ENCODE results near the gene CAB39.
"Not testable (repeated sequence)": the region's sequence is repeated elsewhere in the genome, so short reads cannot be mapped to it uniquely, and the experiment has no call there.

The CAB39 gene

DNA sequence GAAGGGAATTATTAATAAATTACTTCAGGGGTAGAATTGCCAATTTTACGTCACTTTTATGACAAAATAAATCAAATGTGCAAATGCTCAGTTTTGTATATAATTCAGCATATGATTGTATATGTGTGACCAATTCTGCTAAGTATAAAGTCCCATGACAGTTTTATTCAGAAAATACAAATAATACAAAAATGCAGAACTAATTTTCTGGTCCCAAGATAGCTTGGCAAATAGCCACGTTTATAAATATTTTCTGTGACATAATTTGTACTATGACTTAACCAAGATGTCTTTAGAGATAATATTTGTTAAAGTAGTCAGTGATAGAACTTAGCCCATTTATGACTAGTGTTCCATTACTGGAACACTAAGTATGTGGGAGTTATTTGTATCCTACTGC, 24.2 kb upstream of the CAB39 start:
- peak; percentile 42 for DNase-seq (ENCODE audit: low read depth, low spot score)
- no peaks in the 10 kb centered on the region for H3K36me3 ChIP-seq (ENCODE audit: insufficient read depth, low read length)
- H3K27ac ChIP-seq = peak overlapping the region; percentile 53; the same call in 1 of the 2 replicates
- H3K4me3 ChIP-seq = no peak overlapping the region
- no peak for TF ChIP-seq EZH2 (IDR thresholded peaks at IDR 0.05)
- no peak for TF ChIP-seq FOXP2 (optimal IDR thresholded peaks at IDR 0.05; ENCODE audit: control extremely low read depth, extremely low read length, insufficient read depth)
- TF ChIP-seq POLR2AphosphoS5 (IDR thresholded peaks at IDR 0.05; ENCODE audit: borderline replicate concordance, low read depth, low read length) = no peak
- H3K9ac ChIP-seq (ENCODE audit: insufficient read length) = no peak overlapping the region
- no peaks in the 10 kb centered on the region for H3K9me3 ChIP-seq (ENCODE audit: low read depth, low read length)

GRCh38 chr2:230690439-230690838, 22.2 kb upstream of the CAB39 start:
- no peak for DNase-seq (ENCODE audit: low read depth, low spot score)
- H3K9ac ChIP-seq (ENCODE audit: insufficient read length) = no peak overlapping the region
- no peak for TF ChIP-seq FOXP2 (optimal IDR thresholded peaks at IDR 0.05; ENCODE audit: control extremely low read depth, extremely low read length, insufficient read depth)
- no peak for TF ChIP-seq EZH2 (IDR thresholded peaks at IDR 0.05)
- TF ChIP-seq POLR2AphosphoS5 (IDR thresholded peaks at IDR 0.05; ENCODE audit: borderline replicate concordance, low read depth, low read length) = no peak
- H3K4me3 ChIP-seq = no peak overlapping the region
- H3K36me3 ChIP-seq (ENCODE audit: insufficient read depth, low read length) = no peaks in the 10 kb centered on the region
- no peak overlapping the region for H3K27ac ChIP-seq
- H3K9me3 ChIP-seq (ENCODE audit: low read depth, low read length) = no peaks in the 10 kb centered on the region

DNA sequence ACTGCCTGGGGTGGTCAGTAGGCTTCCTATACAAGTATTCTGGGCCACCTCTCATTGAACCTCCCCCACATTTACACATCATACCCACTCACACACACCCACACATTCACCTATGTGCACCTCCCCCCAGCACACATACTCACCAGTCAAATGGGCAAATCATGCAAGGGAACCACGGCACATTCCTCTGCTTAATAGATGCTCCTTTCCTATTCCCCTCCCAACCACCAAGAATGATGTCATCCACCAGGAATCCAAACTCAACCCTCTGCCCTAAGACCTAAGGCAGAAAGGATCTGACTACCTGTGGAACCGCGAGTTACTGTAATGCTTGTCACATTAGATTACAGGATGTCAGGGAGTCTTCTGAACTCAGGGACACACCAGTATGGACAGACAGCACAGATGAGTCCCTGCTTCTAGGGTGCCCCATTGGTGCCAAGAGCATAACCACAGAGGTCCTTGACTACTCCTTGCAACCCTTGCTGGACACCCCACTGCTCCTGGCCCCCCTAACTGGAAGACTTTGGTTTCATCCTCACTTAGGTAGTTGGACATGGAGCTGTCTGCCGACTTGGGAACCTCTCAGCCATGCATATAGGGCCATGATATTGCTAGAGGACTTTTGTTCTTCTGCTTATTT, 21.5 kb upstream of the CAB39 start:
- no peaks in the 10 kb centered on the region for H3K9me3 ChIP-seq (ENCODE audit: low read depth, low read length)
- no peak for TF ChIP-seq EZH2 (IDR thresholded peaks at IDR 0.05)
- TF ChIP-seq FOXP2 (optimal IDR thresholded peaks at IDR 0.05; ENCODE audit: control extremely low read depth, extremely low read length, insufficient read depth) = no peak
- no peak for TF ChIP-seq POLR2AphosphoS5 (IDR thresholded peaks at IDR 0.05; ENCODE audit: borderline replicate concordance, low read depth, low read length)
- H3K4me3 ChIP-seq = no peak overlapping the region
- no peak for DNase-seq (ENCODE audit: low read depth, low spot score)
- H3K36me3 ChIP-seq (ENCODE audit: insufficient read depth, low read length) = no peaks in the 10 kb centered on the region
- no peak overlapping the region for H3K9ac ChIP-seq (ENCODE audit: insufficient read length)
- no peak overlapping the region for H3K27ac ChIP-seq

DNA sequence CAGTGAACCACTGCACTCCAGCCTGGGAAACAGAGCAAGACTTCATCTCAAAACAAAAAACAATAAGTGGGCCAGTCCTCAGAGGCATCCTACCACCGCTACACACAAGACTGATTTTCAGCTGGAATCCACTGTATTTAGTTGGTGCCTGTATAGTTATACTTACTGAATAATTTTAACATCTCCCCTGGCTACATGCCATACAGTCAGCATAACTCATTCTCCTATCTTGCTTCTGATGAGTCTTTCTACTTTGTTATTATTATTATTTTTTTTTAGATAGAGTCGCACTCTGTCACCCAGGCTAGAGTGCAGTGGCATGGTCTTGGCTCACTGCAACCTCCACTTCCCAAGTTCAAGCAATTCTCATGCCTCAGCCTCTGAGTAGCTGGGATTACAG, 19.9 kb upstream of the CAB39 start:
- no peak overlapping the region for H3K4me3 ChIP-seq
- no peaks in the 10 kb centered on the region for H3K36me3 ChIP-seq (ENCODE audit: insufficient read depth, low read length)
- no peak for DNase-seq (ENCODE audit: low read depth, low spot score)
- H3K9ac ChIP-seq (ENCODE audit: insufficient read length) = no peak overlapping the region
- no peaks in the 10 kb centered on the region for H3K9me3 ChIP-seq (ENCODE audit: low read depth, low read length)
- H3K27ac ChIP-seq = no peak overlapping the region
- TF ChIP-seq EZH2 (IDR thresholded peaks at IDR 0.05) (no peak), POLR2AphosphoS5 (IDR thresholded peaks at IDR 0.05; ENCODE audit: borderline replicate concordance, low read depth, low read length) (no peak), FOXP2 (optimal IDR thresholded peaks at IDR 0.05; ENCODE audit: control extremely low read depth, extremely low read length, insufficient read depth) (no peak)

GRCh38 chr2:230693411-230693810, 19.2 kb upstream of the CAB39 start:
- DNase-seq (ENCODE audit: low read depth, low spot score) = no peak
- no peak overlapping the region for H3K9ac ChIP-seq (ENCODE audit: insufficient read length)
- TF ChIP-seq EZH2 (IDR thresholded peaks at IDR 0.05) = no peak
- no peak for TF ChIP-seq POLR2AphosphoS5 (IDR thresholded peaks at IDR 0.05; ENCODE audit: borderline replicate concordance, low read depth, low read length)
- TF ChIP-seq FOXP2 (optimal IDR thresholded peaks at IDR 0.05; ENCODE audit: control extremely low read depth, extremely low read length, insufficient read depth) = no peak
- no peak overlapping the region for H3K4me3 ChIP-seq
- no peaks in the 10 kb centered on the region for H3K36me3 ChIP-seq (ENCODE audit: insufficient read depth, low read length)
- H3K27ac ChIP-seq = no peak overlapping the region
- no peaks in the 10 kb centered on the region for H3K9me3 ChIP-seq (ENCODE audit: low read depth, low read length)

DNA sequence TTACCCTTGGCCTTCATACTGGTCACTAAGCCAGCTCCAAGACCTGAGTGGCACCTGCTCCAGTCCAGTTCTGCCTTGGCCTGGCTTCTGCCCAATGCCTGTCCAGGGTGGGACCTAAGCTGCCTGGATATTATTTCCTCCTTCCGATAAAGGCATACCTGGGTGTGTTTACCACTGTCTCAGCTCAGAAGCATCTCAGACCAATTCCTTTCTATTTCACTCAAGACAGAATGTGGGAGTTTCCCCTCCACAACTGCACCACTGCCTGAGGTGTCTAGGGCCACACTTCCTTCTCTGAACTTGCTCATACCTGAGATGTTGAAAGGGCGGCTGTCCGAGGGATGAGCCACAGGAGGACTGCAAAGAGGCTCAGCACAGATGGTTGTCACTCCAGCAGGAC, 18.4 kb upstream of the CAB39 start:
- no peak overlapping the region for H3K4me3 ChIP-seq
- H3K36me3 ChIP-seq (ENCODE audit: insufficient read depth, low read length) = no peaks in the 10 kb centered on the region
- H3K27ac ChIP-seq = no peak overlapping the region
- H3K9ac ChIP-seq (ENCODE audit: insufficient read length) = no peak overlapping the region
- DNase-seq (ENCODE audit: low read depth, low spot score) = no peak
- no peaks in the 10 kb centered on the region for H3K9me3 ChIP-seq (ENCODE audit: low read depth, low read length)
- TF ChIP-seq EZH2 (IDR thresholded peaks at IDR 0.05) (no peak), POLR2AphosphoS5 (IDR thresholded peaks at IDR 0.05; ENCODE audit: borderline replicate concordance, low read depth, low read length) (no peak), FOXP2 (optimal IDR thresholded peaks at IDR 0.05; ENCODE audit: control extremely low read depth, extremely low read length, insufficient read depth) (no peak)

- DNase-seq (ENCODE audit: low read depth, low spot score) = no peak
- H3K9me3 ChIP-seq (ENCODE audit: low read depth, low read length) = no peaks in the 10 kb centered on the region
- no peak overlapping the region for H3K9ac ChIP-seq (ENCODE audit: insufficient read length)
- H3K36me3 ChIP-seq (ENCODE audit: insufficient read depth, low read length) = no peaks in the 10 kb centered on the region
- H3K4me3 ChIP-seq = no peak overlapping the region
- no peak overlapping the region for H3K27ac ChIP-seq
- TF ChIP-seq POLR2AphosphoS5 (IDR thresholded peaks at IDR 0.05; ENCODE audit: borderline replicate concordance, low read depth, low read length) (no peak), FOXP2 (optimal IDR thresholded peaks at IDR 0.05; ENCODE audit: control extremely low read depth, extremely low read length, insufficient read depth) (no peak), EZH2 (IDR thresholded peaks at IDR 0.05) (no peak)
Observed at GRCh38 chr2:230695551-230695950, 17.1 kb upstream of the CAB39 start.

GRCh38 chr2:230696670-230697069, 16.0 kb upstream of the CAB39 start:
- no peak for TF ChIP-seq POLR2AphosphoS5 (IDR thresholded peaks at IDR 0.05; ENCODE audit: borderline replicate concordance, low read depth, low read length)
- TF ChIP-seq FOXP2 (optimal IDR thresholded peaks at IDR 0.05; ENCODE audit: control extremely low read depth, extremely low read length, insufficient read depth) = no peak
- TF ChIP-seq EZH2 (IDR thresholded peaks at IDR 0.05) = no peak
- 0 out of 2 replicates have a peak overlapping the region, but pooled peaks have one; percentile 76 for H3K27ac ChIP-seq
- H3K9ac ChIP-seq (ENCODE audit: insufficient read length) = no peak overlapping the region
- H3K9me3 ChIP-seq (ENCODE audit: low read depth, low read length) = no peaks in the 10 kb centered on the region
- DNase-seq (ENCODE audit: low read depth, low spot score) = no peak
- H3K36me3 ChIP-seq (ENCODE audit: insufficient read depth, low read length) = no peaks in the 10 kb centered on the region
- H3K4me3 ChIP-seq = no peak overlapping the region

DNA sequence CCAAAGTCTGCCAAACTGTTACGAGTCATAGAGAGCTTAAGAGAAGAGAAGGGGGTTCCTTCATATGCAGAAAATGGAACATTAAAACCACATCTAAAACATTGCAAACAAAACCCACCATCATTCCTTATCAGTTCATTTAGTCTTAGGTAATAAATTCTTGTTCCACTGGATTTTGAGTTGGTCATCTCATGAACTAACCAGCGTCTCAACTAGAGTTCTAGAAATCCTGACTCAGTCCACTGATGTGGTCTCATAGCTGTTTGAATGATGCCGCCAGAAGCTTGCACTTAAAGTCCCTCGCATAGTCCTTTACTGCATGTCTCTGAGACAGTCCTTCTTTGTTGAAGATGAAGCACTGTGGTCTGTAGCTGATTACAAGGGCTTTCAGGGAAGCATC, 15.0 kb upstream of the CAB39 start:
- H3K9me3 ChIP-seq (ENCODE audit: low read depth, low read length) = no peaks in the 10 kb centered on the region
- no peak overlapping the region for H3K4me3 ChIP-seq
- H3K36me3 ChIP-seq (ENCODE audit: insufficient read depth, low read length) = no peaks in the 10 kb centered on the region
- H3K27ac ChIP-seq = peak overlapping the region; percentile 76
- H3K9ac ChIP-seq (ENCODE audit: insufficient read length) = no peak overlapping the region
- TF ChIP-seq POLR2AphosphoS5 (IDR thresholded peaks at IDR 0.05; ENCODE audit: borderline replicate concordance, low read depth, low read length) (no peak), EZH2 (IDR thresholded peaks at IDR 0.05) (no peak), FOXP2 (optimal IDR thresholded peaks at IDR 0.05; ENCODE audit: control extremely low read depth, extremely low read length, insufficient read depth) (no peak)
- DNase-seq (ENCODE audit: low read depth, low spot score) = no peak

GRCh38 chr2:230698753-230699152, 13.9 kb upstream of the CAB39 start:
- not testable (repeated sequence) for H3K4me3 ChIP-seq; H3K9me3 ChIP-seq (ENCODE audit: low read depth, low read length); H3K9ac ChIP-seq (ENCODE audit: insufficient read length); H3K36me3 ChIP-seq (ENCODE audit: insufficient read depth, low read length); DNase-seq (ENCODE audit: low read depth, low spot score)
- H3K27ac ChIP-seq = peak overlapping the region; percentile 78; the same call in 1 of the 2 replicates
